HEK293 (cell line): ENCODE results near the gene KRTAP16-1.

Experiments
- CTCF ChIA-PET: fragments of 350-600 bp; formaldehyde crosslinking; extraction: SDS; loops from one replicate; lab custom pipeline; 2021; ENCODE audit warnings: antibody characterized with exemption; lab: Yijun Ruan, JAX
- POLR2A ChIA-PET: fragments of 300-600 bp; formaldehyde crosslinking; extraction: SDS; loops from one replicate; lab custom pipeline; 2020; ENCODE audit warnings: antibody characterized with exemption, inconsistent platforms; lab: Yijun Ruan, JAX
- H3K27ac ChIP-seq: fragments of 200-500 bp; sonication (Bioruptor generic); 2 replicates; pipeline ENCODE4 v1.5.1; 2014; ENCODE audit warnings: low read depth, low read length, control low read depth, inconsistent platforms; ENCODE audit errors: extremely low read depth
- H3K36me3 ChIP-seq, 2 experiments: fragments of 200-500 bp in 1 of 2; sonication (Bioruptor generic) in 1 of 2; 1 replicate in 1 of 2; 2 replicates in 1 of 2; pipeline ENCODE4 v1.5.1; 2014 to 2017; ENCODE audit warnings: inconsistent platforms in 2 of 2, low read length in 2 of 2; ENCODE audit not compliant: control insufficient read depth in 2 of 2, insufficient read depth in 1 of 2
- H3K4me1 ChIP-seq: fragments of 200-500 bp; sonication (Bioruptor generic); 2 replicates; pipeline ENCODE4 v1.5.1; 2014; ENCODE audit warnings: mild to moderate bottlenecking, low read length, inconsistent platforms; ENCODE audit not compliant: control insufficient read depth, insufficient read depth
- H3K4me3 ChIP-seq: 2 replicates; pipeline ENCODE4 v1.5.1; 2011; ENCODE audit warnings: low read depth, mild to moderate bottlenecking, control low read depth, low read length, moderate library complexity
- H3K9me3 ChIP-seq: fragments of 200-500 bp; sonication (Bioruptor generic); 2 replicates; pipeline ENCODE4 v1.5.1; 2014; ENCODE audit warnings: low read depth, low read length, inconsistent platforms; ENCODE audit not compliant: control insufficient read depth, insufficient read depth
- IKZF3 ChIP-seq: fragments of 450-650 bp; IDR thresholded peaks from 2 replicates; pipeline ENCODE4 v1.5.0; 2018; ENCODE audit warnings: missing biosample characterization, mild to moderate bottlenecking, missing genetic modification characterization, moderate library complexity
- ZBTB49 ChIP-seq: fragments of 450-650 bp; formaldehyde crosslinking; IDR thresholded peaks from 2 replicates; pipeline ENCODE4 v1.5.1; 2016; ENCODE audit warnings: missing biosample characterization, missing genetic modification characterization, low read depth
- ZIC2 ChIP-seq: fragments of 450-650 bp; formaldehyde crosslinking; IDR thresholded peaks from 2 replicates; pipeline ENCODE4 v1.5.1; 2016; ENCODE audit warnings: missing biosample characterization, missing genetic modification characterization
- ZNF366 ChIP-seq: fragments of 450-650 bp; formaldehyde crosslinking; conservative IDR thresholded peaks from 2 replicates; pipeline ENCODE4 v1.5.1; 2016; ENCODE audit warnings: missing biosample characterization, missing genetic modification characterization
- ZNF544 ChIP-seq: fragments of 450-650 bp; formaldehyde crosslinking; IDR thresholded peaks from 2 replicates; pipeline ENCODE4 v1.5.0; 2017; ENCODE audit warnings: missing biosample characterization, missing genetic modification characterization
- ZNF558 ChIP-seq: fragments of 450-650 bp; formaldehyde crosslinking; IDR thresholded peaks from 2 replicates; pipeline ENCODE4 v1.5.1; 2016; ENCODE audit warnings: missing biosample characterization, missing genetic modification characterization
- ZNF624 ChIP-seq: fragments of 450-650 bp; formaldehyde crosslinking; IDR thresholded peaks from 2 replicates; pipeline ENCODE4 v1.5.1; 2017; ENCODE audit warnings: missing biosample characterization, missing genetic modification characterization
- ZNF701 ChIP-seq: fragments of 450-650 bp; formaldehyde crosslinking; IDR thresholded peaks from 2 replicates; pipeline ENCODE4 v1.5.1; 2016; ENCODE audit warnings: missing biosample characterization, missing genetic modification characterization
- ZNF707 ChIP-seq: fragments of 450-650 bp; formaldehyde crosslinking; IDR thresholded peaks from 2 replicates; pipeline ENCODE4 v1.5.1; 2016; ENCODE audit warnings: missing biosample characterization, missing genetic modification characterization
- TF ChIP-seq, protein P1 (sequence below): fragments of 450-650 bp; formaldehyde crosslinking; IDR thresholded peaks from 2 replicates; pipeline ENCODE4 v1.5.1; 2016; ENCODE audit warnings: missing biosample characterization, missing genetic modification characterization, borderline replicate concordance
- TF ChIP-seq, protein P2 (sequence below): fragments of 450-650 bp; formaldehyde crosslinking; conservative IDR thresholded peaks from 2 replicates; pipeline ENCODE4 v1.5.1; 2016; ENCODE audit warnings: low read depth, missing biosample characterization, missing genetic modification characterization
- TF ChIP-seq, protein P3 (sequence below): fragments of 450-650 bp; formaldehyde crosslinking; IDR thresholded peaks from 2 replicates; pipeline ENCODE4 v1.5.1; 2016; ENCODE audit warnings: missing biosample characterization, missing genetic modification characterization

Gene KRTAP16-1

DNA sequence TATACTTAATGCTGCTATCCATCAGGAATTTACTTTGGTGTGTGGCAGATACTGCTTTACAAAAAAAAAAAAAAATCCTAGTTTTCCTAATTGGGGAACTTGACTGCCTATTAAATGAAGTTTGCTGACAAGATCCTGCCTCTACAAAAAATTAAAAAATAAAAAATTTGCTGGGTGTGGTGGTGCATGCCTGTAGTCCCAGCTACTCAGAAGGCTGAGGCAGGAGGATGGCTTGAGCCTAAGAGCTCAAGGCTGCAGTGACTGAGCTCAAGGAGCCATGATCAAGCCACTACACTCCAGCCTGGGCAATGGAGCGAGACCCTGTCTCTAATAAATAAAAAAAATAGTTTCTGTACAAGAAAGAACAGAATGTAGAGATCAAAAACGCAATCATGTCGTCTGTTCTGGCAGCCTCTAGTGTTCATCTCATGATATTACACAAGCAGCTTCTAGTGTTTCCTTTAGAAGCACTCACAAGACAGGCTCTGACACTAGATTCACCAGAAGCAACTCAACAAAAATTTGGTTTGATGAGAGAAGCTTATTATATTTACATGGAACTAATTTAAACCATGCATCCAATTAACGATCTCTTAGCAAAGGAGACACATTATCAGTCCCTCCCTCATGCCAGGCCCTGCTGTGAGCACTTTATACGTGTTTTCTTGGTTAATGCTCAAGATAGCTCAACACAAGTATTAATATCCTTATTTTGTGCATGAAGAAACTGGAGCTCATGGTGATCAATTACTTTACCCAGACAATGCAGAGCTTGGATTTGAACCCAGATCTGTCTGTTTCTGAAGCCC, 13.2 kb upstream of the KRTAP16-1 start (continued):
- TF ChIP-seq ZBTB49 (no peak), IKZF3 (tag by site-specific recombination) (no peak), ZNF544 (no peak), ZNF624 (tag by site-specific recombination) (no peak), ZNF558 (tag by site-specific recombination) (no peak)

DNA sequence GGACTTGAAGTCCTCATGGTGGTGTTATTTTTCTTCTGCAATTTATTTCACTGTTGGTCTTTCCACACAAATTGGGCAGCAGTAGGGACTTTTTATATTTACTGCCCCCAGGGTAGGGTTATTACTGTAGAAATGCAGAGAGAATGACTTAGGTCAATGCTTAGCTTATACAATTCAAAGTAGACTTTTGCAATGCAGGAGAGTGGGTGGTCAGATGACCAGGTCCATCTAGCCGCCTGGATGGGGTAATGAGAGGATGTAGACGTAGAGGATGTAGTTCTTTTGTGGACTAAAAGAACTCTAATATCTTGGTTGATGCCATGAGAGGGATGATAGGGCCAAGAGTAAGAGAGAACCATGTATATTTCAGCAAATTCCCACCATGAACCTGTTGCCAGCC, 9.1 kb upstream of the KRTAP16-1 start:
- Histone ChIP-seq H3K4me3 (no peak overlapping the region), H3K4me1 (no peaks in the 10 kb centered on the region), H3K27ac (no peak overlapping the region), H3K9me3 (no peaks in the 10 kb centered on the region), H3K36me3 (no peaks in the 10 kb centered on the region)
- CTCF ChIA-PET, result interaction anchor here (1.0 to 1.3 kb wide), 2 partner anchors 231 to 409 kb away, joined by 4 read pairs; no protein-coding TSS in a partner anchor
- TF ChIP-seq, protein P1, sequence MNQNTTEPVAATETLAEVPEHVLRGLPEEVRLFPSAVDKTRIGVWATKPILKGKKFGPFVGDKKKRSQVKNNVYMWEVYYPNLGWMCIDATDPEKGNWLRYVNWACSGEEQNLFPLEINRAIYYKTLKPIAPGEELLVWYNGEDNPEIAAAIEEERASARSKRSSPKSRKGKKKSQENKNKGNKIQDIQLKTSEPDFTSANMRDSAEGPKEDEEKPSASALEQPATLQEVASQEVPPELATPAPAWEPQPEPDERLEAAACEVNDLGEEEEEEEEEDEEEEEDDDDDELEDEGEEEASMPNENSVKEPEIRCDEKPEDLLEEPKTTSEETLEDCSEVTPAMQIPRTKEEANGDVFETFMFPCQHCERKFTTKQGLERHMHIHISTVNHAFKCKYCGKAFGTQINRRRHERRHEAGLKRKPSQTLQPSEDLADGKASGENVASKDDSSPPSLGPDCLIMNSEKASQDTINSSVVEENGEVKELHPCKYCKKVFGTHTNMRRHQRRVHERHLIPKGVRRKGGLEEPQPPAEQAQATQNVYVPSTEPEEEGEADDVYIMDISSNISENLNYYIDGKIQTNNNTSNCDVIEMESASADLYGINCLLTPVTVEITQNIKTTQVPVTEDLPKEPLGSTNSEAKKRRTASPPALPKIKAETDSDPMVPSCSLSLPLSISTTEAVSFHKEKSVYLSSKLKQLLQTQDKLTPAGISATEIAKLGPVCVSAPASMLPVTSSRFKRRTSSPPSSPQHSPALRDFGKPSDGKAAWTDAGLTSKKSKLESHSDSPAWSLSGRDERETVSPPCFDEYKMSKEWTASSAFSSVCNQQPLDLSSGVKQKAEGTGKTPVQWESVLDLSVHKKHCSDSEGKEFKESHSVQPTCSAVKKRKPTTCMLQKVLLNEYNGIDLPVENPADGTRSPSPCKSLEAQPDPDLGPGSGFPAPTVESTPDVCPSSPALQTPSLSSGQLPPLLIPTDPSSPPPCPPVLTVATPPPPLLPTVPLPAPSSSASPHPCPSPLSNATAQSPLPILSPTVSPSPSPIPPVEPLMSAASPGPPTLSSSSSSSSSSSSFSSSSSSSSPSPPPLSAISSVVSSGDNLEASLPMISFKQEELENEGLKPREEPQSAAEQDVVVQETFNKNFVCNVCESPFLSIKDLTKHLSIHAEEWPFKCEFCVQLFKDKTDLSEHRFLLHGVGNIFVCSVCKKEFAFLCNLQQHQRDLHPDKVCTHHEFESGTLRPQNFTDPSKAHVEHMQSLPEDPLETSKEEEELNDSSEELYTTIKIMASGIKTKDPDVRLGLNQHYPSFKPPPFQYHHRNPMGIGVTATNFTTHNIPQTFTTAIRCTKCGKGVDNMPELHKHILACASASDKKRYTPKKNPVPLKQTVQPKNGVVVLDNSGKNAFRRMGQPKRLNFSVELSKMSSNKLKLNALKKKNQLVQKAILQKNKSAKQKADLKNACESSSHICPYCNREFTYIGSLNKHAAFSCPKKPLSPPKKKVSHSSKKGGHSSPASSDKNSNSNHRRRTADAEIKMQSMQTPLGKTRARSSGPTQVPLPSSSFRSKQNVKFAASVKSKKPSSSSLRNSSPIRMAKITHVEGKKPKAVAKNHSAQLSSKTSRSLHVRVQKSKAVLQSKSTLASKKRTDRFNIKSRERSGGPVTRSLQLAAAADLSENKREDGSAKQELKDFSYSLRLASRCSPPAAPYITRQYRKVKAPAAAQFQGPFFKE (tag by site-specific recombination), result no peak
- POLR2A ChIA-PET, result interaction anchor here (0.6 kb wide), 1 partner anchor 53 kb away, joined by 3 read pairs; no protein-coding TSS in a partner anchor

DNA sequence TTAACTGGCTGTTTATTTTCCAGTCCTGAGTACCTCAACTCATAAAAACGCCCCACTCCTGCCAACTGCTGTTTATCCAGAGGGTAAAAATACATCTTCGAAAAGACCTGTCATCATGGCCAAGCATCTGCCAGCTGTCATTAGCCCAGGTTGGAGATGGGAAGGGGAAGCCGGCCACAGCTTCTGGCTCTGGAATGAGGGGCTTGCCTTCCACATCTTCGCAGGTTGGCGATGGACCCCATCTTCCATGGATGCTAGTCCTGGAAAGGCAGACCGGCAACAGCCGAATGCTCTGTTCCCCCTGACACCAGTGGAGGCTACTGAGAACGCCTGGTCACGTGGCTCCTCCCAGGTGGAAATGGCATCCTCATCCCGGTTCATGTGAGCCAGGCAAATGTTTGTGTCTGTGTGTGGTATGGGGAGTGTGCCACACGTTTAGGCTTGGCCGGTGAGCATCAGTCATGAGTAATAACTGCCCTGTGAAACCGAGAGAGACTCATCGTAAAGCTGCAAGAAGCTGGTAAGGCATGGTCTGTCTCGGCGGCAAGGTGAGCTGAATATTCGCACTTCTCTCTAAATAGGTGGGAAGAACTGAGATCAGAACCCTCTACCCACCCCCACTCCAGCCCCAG, 6.8 kb upstream of the KRTAP16-1 start:
- TF ChIP-seq ZIC2, result peak; percentile 6
- TF ChIP-seq ZNF366 (tag by site-specific recombination), result no peak
- TF ChIP-seq, all 188 proteins: peak for 1
- ChIA-PET POLR2A (no interaction called here), CTCF (interaction anchor here (2.4 kb wide), 1 partner anchor 13 kb away, joined by 10 read pairs; no protein-coding TSS in a partner anchor)
- no peak overlapping the region for H3K27ac ChIP-seq
- H3K4me3 ChIP-seq, result no peak overlapping the region
- no peaks in the 10 kb centered on the region for H3K4me1 ChIP-seq
- H3K36me3 ChIP-seq, result no peaks in the 10 kb centered on the region
- H3K9me3 ChIP-seq, result no peaks in the 10 kb centered on the region

DNA sequence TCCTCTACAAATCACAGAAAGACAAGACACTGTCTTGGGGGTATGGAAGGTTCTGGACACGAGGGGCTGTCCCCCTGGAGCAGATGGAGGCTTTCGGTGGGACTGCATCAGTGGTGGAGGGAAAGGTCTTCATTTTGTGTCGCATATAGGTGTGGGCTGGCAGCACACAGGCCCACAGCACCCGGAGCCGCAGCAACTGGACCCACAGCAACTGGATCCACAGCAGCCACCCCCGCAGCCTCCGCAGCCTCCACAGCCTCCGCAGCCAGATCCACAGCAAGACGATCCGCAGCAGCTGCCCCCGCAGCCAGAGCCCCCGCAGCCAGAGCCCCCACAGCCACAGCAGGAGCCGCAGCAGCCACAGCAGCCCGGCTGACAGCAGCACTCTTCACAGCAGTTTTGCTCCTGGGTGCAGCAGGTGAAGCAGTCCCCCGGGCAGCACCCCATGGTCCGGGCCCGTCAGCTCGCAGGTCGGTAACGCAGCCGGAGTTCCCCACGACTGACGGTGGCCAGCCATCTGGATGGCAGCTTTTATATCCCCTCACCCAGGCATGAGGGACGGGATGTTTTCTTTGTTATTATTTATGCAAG, 6.2 kb upstream of the KRTAP16-1 start, which contains the start of gene KRTAP17-1:
KRTAP17-1 (minus strand) TSS at position 507 of the 591 bp plus-strand sequence; CDS start at position 447, 60 bp downstream.
- no peaks in the 10 kb centered on the region for H3K9me3 ChIP-seq
- no peak within 1 kb of the TSS for H3K27ac ChIP-seq
- no peaks in the 10 kb centered on the region for H3K36me3 ChIP-seq
- CTCF ChIA-PET, result interaction anchor here (1.7 to 2.4 kb wide), 2 partner anchors 8 to 14 kb away, joined by 7 to 10 read pairs; no protein-coding TSS in a partner anchor
- POLR2A ChIA-PET, result no interaction called here
- no peaks in the 10 kb centered on the region for H3K4me1 ChIP-seq
- no peak within 1 kb of the TSS for H3K4me3 ChIP-seq
- TF ChIP-seq, protein P2, sequence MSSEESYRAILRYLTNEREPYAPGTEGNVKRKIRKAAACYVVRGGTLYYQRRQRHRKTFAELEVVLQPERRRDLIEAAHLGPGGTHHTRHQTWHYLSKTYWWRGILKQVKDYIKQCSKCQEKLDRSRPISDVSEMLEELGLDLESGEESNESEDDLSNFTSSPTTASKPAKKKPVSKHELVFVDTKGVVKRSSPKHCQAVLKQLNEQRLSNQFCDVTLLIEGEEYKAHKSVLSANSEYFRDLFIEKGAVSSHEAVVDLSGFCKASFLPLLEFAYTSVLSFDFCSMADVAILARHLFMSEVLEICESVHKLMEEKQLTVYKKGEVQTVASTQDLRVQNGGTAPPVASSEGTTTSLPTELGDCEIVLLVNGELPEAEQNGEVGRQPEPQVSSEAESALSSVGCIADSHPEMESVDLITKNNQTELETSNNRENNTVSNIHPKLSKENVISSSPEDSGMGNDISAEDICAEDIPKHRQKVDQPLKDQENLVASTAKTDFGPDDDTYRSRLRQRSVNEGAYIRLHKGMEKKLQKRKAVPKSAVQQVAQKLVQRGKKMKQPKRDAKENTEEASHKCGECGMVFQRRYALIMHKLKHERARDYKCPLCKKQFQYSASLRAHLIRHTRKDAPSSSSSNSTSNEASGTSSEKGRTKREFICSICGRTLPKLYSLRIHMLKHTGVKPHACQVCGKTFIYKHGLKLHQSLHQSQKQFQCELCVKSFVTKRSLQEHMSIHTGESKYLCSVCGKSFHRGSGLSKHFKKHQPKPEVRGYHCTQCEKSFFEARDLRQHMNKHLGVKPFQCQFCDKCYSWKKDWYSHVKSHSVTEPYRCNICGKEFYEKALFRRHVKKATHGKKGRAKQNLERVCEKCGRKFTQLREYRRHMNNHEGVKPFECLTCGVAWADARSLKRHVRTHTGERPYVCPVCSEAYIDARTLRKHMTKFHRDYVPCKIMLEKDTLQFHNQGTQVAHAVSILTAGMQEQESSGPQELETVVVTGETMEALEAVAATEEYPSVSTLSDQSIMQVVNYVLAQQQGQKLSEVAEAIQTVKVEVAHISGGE, result 0 out of 2 replicates have a peak, but pooled peaks have one; percentile 28
- TF ChIP-seq ZNF701, result no peak
- peak; percentile 92 for TF ChIP-seq ZIC2
- no peak for TF ChIP-seq ZNF707 (tag by site-specific recombination)
- TF ChIP-seq, protein P3, sequence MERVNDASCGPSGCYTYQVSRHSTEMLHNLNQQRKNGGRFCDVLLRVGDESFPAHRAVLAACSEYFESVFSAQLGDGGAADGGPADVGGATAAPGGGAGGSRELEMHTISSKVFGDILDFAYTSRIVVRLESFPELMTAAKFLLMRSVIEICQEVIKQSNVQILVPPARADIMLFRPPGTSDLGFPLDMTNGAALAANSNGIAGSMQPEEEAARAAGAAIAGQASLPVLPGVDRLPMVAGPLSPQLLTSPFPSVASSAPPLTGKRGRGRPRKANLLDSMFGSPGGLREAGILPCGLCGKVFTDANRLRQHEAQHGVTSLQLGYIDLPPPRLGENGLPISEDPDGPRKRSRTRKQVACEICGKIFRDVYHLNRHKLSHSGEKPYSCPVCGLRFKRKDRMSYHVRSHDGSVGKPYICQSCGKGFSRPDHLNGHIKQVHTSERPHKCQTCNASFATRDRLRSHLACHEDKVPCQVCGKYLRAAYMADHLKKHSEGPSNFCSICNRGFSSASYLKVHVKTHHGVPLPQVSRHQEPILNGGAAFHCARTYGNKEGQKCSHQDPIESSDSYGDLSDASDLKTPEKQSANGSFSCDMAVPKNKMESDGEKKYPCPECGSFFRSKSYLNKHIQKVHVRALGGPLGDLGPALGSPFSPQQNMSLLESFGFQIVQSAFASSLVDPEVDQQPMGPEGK (tag by site-specific recombination), result no peak
